VCaP (cell line): Measurements from ENCODE around the gene COPS3.
A peak's percentile ranks its signal among the peaks of the same experiment; 100 is the strongest.
"Not testable (repeated sequence)": the region's sequence is repeated elsewhere in the genome, so short reads cannot be mapped to it uniquely, and the experiment has no call there.

Experiments used
- H3K27ac ChIP-seq: fragments of 450-650 bp; 2 replicates; pipeline ENCODE4 v1.5.1; 2017
- TF ChIP-seq, protein P1 (sequence below): fragments of 450-650 bp; conservative IDR thresholded peaks from 2 replicates; pipeline ENCODE4 v1.5.1; 2017; ENCODE audit warnings: mild to moderate bottlenecking, moderate library complexity

Gene COPS3

DNA sequence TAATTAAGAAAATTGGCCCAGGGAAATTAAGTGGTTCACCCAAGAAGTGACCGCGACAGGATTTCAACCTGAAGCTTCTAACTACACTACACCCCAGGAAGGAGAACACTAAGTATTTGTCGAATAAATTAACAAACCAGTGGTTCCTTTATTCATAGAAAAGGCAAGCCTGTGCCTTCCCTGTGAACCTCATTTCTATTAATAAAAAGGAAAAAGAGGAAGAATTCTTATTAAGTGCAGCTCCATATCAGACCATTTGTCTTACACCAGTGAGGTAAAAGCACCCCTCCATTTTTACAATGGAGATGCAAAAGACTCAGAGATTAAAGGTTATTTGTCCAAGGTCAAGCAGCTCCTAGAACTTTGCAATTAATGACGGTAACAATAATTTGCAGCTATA, 1.7 kb downstream of the COPS3 start:
- TF ChIP-seq, protein P1, sequence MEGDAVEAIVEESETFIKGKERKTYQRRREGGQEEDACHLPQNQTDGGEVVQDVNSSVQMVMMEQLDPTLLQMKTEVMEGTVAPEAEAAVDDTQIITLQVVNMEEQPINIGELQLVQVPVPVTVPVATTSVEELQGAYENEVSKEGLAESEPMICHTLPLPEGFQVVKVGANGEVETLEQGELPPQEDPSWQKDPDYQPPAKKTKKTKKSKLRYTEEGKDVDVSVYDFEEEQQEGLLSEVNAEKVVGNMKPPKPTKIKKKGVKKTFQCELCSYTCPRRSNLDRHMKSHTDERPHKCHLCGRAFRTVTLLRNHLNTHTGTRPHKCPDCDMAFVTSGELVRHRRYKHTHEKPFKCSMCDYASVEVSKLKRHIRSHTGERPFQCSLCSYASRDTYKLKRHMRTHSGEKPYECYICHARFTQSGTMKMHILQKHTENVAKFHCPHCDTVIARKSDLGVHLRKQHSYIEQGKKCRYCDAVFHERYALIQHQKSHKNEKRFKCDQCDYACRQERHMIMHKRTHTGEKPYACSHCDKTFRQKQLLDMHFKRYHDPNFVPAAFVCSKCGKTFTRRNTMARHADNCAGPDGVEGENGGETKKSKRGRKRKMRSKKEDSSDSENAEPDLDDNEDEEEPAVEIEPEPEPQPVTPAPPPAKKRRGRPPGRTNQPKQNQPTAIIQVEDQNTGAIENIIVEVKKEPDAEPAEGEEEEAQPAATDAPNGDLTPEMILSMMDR: no peak
- peak overlapping the region; percentile 96 for H3K27ac ChIP-seq

DNA sequence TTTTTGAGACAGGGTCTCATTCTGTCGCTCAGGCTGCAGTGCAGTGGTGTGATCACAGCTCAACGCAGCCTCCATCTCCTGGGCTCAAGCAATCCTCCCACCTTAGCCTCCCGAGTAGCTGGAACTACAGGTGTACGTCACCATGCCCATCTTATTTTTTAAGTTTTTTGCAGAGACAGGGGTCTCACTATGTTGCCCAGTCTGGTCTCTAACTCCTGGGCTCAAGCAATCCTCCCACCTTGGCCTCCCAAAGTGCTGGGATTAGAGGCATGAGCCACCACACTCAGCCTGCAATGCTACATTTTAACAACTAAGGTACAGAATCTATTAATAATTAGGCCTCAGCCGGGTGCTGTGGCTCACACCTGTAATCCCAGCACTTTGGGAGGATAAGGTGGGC, 3.6 kb downstream of the COPS3 start:
- H3K27ac ChIP-seq: not testable (repeated sequence)

DNA sequence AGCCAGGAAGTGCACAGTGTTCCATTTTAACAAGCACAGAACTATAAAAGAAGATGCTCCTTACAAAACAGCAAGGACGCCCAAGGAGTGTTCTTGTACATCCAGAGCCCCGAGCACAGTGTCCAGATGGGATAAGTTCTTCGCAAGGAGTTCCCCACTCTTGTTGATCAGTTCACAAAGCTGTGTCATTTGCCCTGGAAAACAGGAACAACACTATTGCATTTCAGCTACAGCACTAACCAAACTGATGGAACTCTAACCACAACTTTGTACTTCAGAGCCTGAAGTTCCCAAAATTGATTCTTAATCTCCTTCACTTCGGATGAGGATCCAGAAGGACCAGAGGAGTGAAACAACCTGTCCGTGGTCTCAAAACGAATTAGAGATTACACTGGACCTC, 5.1 kb downstream of the COPS3 start:
- TF ChIP-seq, protein P1: no peak
- H3K27ac ChIP-seq: no peak overlapping the region

- TF ChIP-seq, protein P1: peak; percentile 71
These were observed 10.9 kb downstream of the COPS3 start for GRCh38 chr17:17269926-17270773.

GRCh38 chr17:17264430-17264829, 16.6 kb downstream of the COPS3 start:
- H3K27ac ChIP-seq: no peak overlapping the region
- TF ChIP-seq, protein P1: no peak

More at GRCh38 chr17:17269926-17270773, 10.9 kb downstream of the COPS3 start:
- no peak overlapping the region for H3K27ac ChIP-seq

DNA sequence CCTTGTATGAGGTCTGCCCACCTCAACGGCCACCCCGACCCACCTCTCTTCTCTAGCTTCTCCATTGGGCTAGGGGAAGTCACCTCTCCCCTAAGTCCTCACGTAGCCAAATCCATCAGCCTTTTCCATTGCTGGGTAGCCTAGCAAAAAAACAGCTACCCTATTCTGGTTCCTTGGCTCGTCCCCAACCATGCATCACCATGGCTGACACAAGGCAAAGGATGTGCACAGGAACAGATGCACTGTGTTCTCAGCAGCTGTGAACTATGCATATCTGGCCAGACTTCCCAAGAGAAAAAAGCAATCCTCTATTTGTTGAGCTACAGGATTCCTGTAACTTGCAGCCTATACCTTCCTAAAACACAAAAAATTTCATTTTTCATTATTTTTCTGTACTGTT, 22.0 kb downstream of the COPS3 start:
- TF ChIP-seq, protein P1: no peak
- H3K27ac ChIP-seq: peak overlapping the region; percentile 31

GRCh38 chr17:17258011-17258410, 23.0 kb downstream of the COPS3 start:
- 0 out of 2 replicates have a peak overlapping the region, but pooled peaks have one; percentile 31 for H3K27ac ChIP-seq
- TF ChIP-seq, protein P1: no peak

DNA sequence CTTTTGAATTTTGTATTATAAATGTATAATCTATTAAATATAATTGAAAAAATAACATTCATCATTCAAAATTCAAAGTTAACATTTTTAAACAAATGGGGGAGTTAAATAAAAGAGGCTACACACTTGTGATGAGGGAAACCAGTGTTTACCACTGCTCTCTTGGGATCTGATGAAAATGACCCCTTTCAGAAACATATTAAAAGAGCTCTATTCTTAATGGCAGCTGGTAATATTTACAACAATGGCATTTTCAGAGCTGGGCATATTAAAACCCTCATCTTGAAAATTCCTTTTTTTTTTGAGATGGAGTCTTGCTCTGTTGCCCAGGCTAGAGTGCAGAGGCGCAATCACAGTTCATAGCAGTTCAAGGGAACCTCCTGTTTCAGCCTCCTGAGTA, 24.7 kb downstream of the COPS3 start:
- TF ChIP-seq, protein P1: no peak
- H3K27ac ChIP-seq: no peak overlapping the region

- not testable (repeated sequence) for H3K27ac ChIP-seq
These were observed 25.4 kb downstream of the COPS3 start for GRCh38 chr17:17255689-17256088.
